RWPE2 (cell line): Measurements from ENCODE around the gene HGD.

Source experiments
- ATAC-seq: fragments of 200-7000 bp; cut with Tn5 transposase; 3 replicates; pipeline ENCODE4 v1.9.1; 2021; ENCODE audit warnings: low read depth
- DNase-seq: peaks from one replicate; pipeline ENCODE4 v3.0.0-alpha.2; 2020; ENCODE audit warnings: low spot score
- H3K27ac ChIP-seq: fragments of 450-650 bp; 2 replicates; pipeline ENCODE4 v1.5.1; 2017; ENCODE audit warnings: mild to moderate bottlenecking; ENCODE audit not compliant: poor library complexity, severe bottlenecking
- H3K27me3 ChIP-seq: fragments of 250-450 bp; sonication (Bioruptor Pico); 2 replicates; pipeline ENCODE4 v1.5.1; 2021; ENCODE audit warnings: mild to moderate bottlenecking, moderate library complexity; ENCODE audit not compliant: insufficient read depth, poor library complexity, severe bottlenecking
- H3K36me3 ChIP-seq: fragments of 250-450 bp; sonication (Bioruptor Pico); 2 replicates; pipeline ENCODE4 v1.5.1; 2020; ENCODE audit warnings: low read depth, mild to moderate bottlenecking, moderate library complexity
- H3K4me1 ChIP-seq: fragments of 250-450 bp; sonication (Bioruptor Pico); 2 replicates; pipeline ENCODE4 v1.5.1; 2021; ENCODE audit warnings: mild to moderate bottlenecking, moderate library complexity; ENCODE audit not compliant: insufficient read depth, poor library complexity, severe bottlenecking
- H3K4me3 ChIP-seq: fragments of 250-450 bp; sonication (Bioruptor Pico); 2 replicates; pipeline ENCODE4 v1.5.1; 2021; ENCODE audit warnings: mild to moderate bottlenecking, moderate library complexity; ENCODE audit not compliant: severe bottlenecking
- H3K9me3 ChIP-seq: fragments of 250-450 bp; sonication (Bioruptor Pico); 2 replicates; pipeline ENCODE4 v1.5.1; 2021; ENCODE audit warnings: mild to moderate bottlenecking, moderate library complexity; ENCODE audit not compliant: severe bottlenecking
- CTCF ChIP-seq: fragments of 450-650 bp; IDR thresholded peaks from one replicate; pipeline ENCODE4 v1.5.1; 2017; ENCODE audit warnings: mild to moderate bottlenecking, moderate library complexity; ENCODE audit not compliant: poor library complexity, severe bottlenecking

HGD gene

GRCh38 chr3:120659285-120659684 lies 22.8 kb downstream of the HGD start:
- no peaks in the 10 kb centered on the region for H3K9me3 ChIP-seq
- no peaks in the 10 kb centered on the region for H3K36me3 ChIP-seq
- no peak overlapping the region for H3K4me3 ChIP-seq
- no peak overlapping the region for H3K27ac ChIP-seq
- TF ChIP-seq CTCF: no peak
- no peaks in the 10 kb centered on the region for H3K4me1 ChIP-seq
- DNase-seq (no peak), ATAC-seq (no peak)
- no peaks in the 10 kb centered on the region for H3K27me3 ChIP-seq

DNA sequence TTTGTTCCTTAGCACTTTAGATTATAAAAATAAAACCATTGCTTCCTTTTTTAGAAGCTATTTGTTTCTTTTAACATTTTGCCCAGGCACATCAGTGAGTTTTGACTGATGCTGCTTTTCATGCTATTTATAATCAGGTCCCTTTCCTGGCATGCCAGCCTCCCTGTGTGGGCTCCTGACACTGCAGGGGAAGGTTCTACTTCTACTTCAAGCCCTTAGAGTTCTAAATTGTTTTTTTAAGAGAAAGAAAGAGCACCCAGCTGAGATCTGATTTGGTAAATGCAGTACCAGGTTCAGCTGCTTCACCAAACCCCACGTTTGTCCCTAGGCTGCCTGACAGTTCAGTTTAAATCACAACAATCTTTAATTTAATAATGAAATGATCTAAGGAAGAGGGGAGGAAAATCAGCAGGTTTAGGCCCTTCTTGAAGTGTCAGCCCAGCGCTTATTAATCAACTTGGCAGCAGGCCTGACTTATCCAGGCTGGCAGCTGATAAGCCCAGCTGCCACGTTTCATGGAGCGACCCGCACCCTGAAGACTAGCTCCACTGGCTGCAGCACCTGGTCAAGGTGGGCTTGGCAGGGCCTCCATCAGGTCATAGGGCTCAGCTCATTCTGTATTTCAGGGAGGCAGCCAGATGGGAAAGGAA lies 29.0 kb downstream of the HGD start:
- no peaks in the 10 kb centered on the region for H3K27me3 ChIP-seq
- DNase-seq (no peak), ATAC-seq (no peak)
- no peak overlapping the region for H3K27ac ChIP-seq
- no peak for TF ChIP-seq CTCF
- H3K4me3 ChIP-seq: no peak overlapping the region
- H3K9me3 ChIP-seq: no peaks in the 10 kb centered on the region
- H3K4me1 ChIP-seq: no peaks in the 10 kb centered on the region
- H3K36me3 ChIP-seq: no peaks in the 10 kb centered on the region

DNA sequence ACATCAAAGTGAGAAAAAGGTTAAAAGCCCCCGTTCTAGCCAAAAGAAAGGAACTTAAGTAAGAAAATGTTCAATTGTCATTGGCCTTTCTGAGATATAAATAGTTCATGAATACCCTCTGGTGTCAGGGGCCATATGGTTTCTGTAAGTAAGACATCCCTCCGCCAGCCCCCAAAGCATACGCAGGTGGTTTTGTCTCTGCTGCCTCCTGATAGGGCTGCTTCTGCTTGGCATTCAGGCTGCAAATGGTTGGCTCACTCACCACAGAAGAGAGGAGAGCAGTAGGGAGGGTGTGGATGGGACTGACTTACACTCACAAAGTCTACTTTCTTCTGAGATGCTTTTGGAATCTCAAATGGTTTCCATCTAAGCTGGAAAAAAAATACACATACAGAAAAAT lies 29.8 kb downstream of the HGD start:
- H3K4me1 ChIP-seq: no peaks in the 10 kb centered on the region
- no peak for ATAC-seq
- TF ChIP-seq CTCF: no peak
- H3K4me3 ChIP-seq: no peak overlapping the region
- H3K9me3 ChIP-seq: no peaks in the 10 kb centered on the region
- H3K36me3 ChIP-seq: no peaks in the 10 kb centered on the region
- no peaks in the 10 kb centered on the region for H3K27me3 ChIP-seq
- DNase-seq: no peak
- no peak overlapping the region for H3K27ac ChIP-seq

DNA sequence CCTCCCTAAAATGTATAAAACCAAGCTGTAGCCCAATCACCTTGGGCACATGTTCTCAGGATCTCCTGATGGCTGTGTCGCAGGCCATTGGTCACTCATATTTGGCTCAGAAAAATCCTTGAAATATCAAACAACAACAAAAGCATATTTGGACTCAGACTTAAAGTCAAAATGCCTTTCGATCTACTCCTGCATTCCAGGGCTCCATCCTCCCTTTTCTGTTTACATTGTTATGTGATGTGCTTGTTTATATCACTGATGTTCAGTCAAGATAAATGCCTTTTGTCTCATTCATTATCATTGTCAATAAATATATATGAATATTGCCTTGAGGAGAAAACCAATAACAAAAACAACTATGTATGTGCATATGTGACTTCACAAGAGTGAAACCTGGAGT lies 31.7 kb downstream of the HGD start:
- Histone ChIP-seq H3K4me3 (no peak overlapping the region), H3K4me1 (no peaks in the 10 kb centered on the region), H3K9me3 (no peaks in the 10 kb centered on the region), H3K27ac (no peak overlapping the region), H3K27me3 (no peaks in the 10 kb centered on the region), H3K36me3 (no peaks in the 10 kb centered on the region)
- DNase-seq: no peak
- no peak for TF ChIP-seq CTCF
- ATAC-seq: no peak

DNA sequence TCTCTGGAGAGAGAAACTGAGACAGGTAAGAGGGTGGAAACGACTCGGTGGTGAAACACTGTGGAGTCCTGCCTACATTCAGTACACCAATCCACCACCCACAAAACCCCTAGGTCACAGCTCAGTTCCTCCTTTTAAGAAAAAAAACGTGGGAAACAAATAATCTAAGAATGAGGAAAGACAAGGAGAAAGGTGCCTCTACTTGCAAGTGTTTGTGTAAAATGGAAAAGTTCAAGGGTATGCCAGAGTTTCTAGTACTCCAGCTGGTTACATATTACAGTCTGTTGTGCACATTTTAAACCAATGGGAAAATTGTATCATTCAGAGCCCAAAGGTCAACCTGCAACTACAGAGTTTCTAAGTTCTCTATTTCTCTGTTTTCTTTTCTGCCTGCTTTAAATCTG lies 32.2 kb downstream of the HGD start:
- no peak for ATAC-seq
- DNase-seq: no peak
- H3K36me3 ChIP-seq: no peaks in the 10 kb centered on the region
- no peak for TF ChIP-seq CTCF
- no peak overlapping the region for H3K4me3 ChIP-seq
- no peaks in the 10 kb centered on the region for H3K4me1 ChIP-seq
- H3K27me3 ChIP-seq: no peaks in the 10 kb centered on the region
- H3K27ac ChIP-seq: no peak overlapping the region
- no peaks in the 10 kb centered on the region for H3K9me3 ChIP-seq
